Astrocyte of the spinal cord (primary cell): ENCODE results near the gene ZNF746.

ENCODE experiments used
- DNase-seq: peaks from one replicate; pipeline ENCODE4 v3.0.0; 2011; ENCODE audit warnings: low read depth, low spot score
- H3K4me3 ChIP-seq: 2 replicates; pipeline ENCODE4 v1.5.1; 2011; ENCODE audit warnings: low read depth, mild to moderate bottlenecking, low read length, moderate library complexity
- CTCF ChIP-seq: IDR thresholded peaks from 2 replicates; pipeline ENCODE4 v1.5.1; 2012; ENCODE audit warnings: low read depth, mild to moderate bottlenecking, low read length, inconsistent platforms
- in situ Hi-C: cut with HindIII; loops from 2 replicates; pipeline ENCODE4 v1.10.0; 2017; ENCODE audit warnings: low sequenced_read_pairs

The ZNF746 gene

DNA sequence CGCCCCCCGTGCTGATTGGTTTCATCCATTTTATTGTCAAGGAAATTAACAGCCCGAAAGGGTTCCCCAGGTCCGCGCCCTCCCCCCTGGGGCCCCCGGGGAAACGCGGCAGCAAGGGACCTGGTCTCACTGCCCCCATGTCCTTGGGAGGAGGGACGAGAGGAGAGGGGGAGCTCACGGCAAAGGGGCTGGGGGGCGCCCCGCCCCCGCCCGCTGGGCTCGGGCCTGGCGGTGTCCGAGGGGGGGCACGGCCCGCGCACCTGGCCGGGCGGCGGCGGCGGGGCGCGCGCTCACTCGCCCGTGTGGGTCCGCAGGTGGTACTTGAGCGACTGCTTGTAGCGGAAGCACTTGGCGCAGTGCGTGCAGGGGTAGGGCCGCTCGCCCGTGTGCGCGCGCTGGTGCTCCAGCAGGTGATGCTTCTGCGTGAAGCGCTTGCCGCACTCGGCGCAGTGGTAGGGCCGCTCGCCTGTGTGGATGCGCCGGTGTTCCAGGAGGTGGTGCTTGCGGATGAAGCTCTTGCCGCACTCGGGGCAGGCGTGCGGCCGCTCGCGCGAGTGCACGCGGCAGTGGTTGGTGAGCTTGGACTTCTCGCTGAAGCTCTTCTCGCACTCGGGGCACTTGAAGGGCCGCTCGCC is 66.0 kb downstream of the ZNF746 start:
- H3K4me3 ChIP-seq = no peak overlapping the region
- no peak for DNase-seq
- no peak for TF ChIP-seq CTCF
- in situ Hi-C loops = no loop called here

DNA sequence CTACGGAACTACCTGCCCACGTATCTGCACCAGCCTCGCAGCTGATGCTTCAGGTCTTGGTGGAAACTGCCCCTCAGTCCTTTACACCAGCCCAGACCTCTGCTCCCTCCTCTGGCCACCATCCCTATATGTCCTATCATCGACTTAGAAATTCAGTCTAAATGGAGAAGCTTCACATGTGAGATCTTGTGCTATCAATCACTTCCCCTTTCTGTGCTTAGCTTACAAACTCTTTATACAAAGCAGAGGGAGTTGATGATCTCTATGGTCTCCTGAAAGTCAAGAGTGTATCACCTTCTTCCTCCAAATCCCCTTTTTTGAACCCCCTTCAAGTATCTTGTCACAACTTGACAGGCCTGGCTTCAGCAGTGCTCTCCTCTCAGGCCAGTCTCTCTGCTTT is 67.4 kb downstream of the ZNF746 start:
- TF ChIP-seq CTCF = no peak
- no peak overlapping the region for H3K4me3 ChIP-seq
- no peak for DNase-seq
- in situ Hi-C loops = no loop called here

DNA sequence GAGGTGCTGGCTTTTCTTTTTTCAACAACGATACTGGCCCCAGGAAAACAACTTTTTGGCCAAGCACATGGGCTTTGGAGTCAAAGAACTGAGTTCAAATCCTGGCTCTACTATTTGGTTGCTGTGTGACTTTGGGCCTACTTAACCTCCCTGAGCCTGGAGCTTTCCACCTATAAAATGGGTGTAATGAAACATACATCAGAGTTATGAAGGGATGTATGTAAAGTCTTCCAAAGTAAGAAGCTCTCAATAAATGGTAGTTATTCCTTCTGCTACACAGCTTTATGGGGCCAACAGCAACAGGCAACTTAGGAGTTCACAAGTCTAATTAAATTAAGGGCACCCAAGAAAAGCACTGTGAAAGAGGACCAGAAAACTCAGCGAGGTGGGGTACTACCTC is 69.7 kb downstream of the ZNF746 start:
- no peak for TF ChIP-seq CTCF
- in situ Hi-C loops = no loop called here
- no peak for DNase-seq
- no peak overlapping the region for H3K4me3 ChIP-seq

GRCh38 chr7:149427096-149427680 is 70.4 kb downstream of the ZNF746 start:
- TF ChIP-seq CTCF = no peak
- DNase-seq = no peak
- in situ Hi-C loops = no loop called here
- H3K4me3 ChIP-seq = no peak overlapping the region

GRCh38 chr7:149423449-149424110 is 74.0 kb downstream of the ZNF746 start:
- no peak for TF ChIP-seq CTCF
- in situ Hi-C loops = no loop called here
- no peak for DNase-seq
- no peak overlapping the region for H3K4me3 ChIP-seq

GRCh38 chr7:149422914-149423301 is 74.7 kb downstream of the ZNF746 start:
- TF ChIP-seq CTCF = no peak
- DNase-seq = no peak
- in situ Hi-C loops = no loop called here
- H3K4me3 ChIP-seq = peak overlapping the region; percentile 13
